ENCODE data around the gene PCA3.
A peak's percentile ranks its signal among the peaks of the same experiment; 100 is the strongest.
"Not testable (repeated sequence)": the region's sequence is repeated elsewhere in the genome, so short reads cannot be mapped to it uniquely, and the experiment has no call there.

Gene PCA3

GRCh38 chr9:76764138-76764537 lies at the start of gene PCA3:
TSS of gene PCA3 (plus strand) at chr9:76764438.
- no peak for DNase-seq

- DNase-seq = no peak
Measured at GRCh38 chr9:76716085-76716672, 48.1 kb upstream of the PCA3 start.

- DNase-seq = no peak
Measured at GRCh38 chr9:76717176-76717575, 47.1 kb upstream of the PCA3 start.

- no peak for DNase-seq
Measured at GRCh38 chr9:76717613-76718012, 46.6 kb upstream of the PCA3 start.

GRCh38 chr9:76718166-76718565 lies 46.1 kb upstream of the PCA3 start:
- DNase-seq = no peak

- no peak for DNase-seq
Measured at GRCh38 chr9:76720245-76720644, 44.0 kb upstream of the PCA3 start.

GRCh38 chr9:76725011-76725546 lies 39.2 kb upstream of the PCA3 start:
- DNase-seq = peak in 1 of 2 experiments; percentile 1

- DNase-seq = peak; percentile 1 to 47
Measured at GRCh38 chr9:76725885-76726284, 38.4 kb upstream of the PCA3 start.

GRCh38 chr9:76729116-76729515 lies 35.1 kb upstream of the PCA3 start:
- no peak for DNase-seq

GRCh38 chr9:76729980-76730737 lies 34.1 kb upstream of the PCA3 start:
- no peak for DNase-seq

- no peak for DNase-seq
Measured at GRCh38 chr9:76730801-76731200, 33.4 kb upstream of the PCA3 start.

- no peak for DNase-seq
Measured at GRCh38 chr9:76732341-76732958, 31.8 kb upstream of the PCA3 start.

GRCh38 chr9:76733096-76733495 lies 31.1 kb upstream of the PCA3 start:
- DNase-seq = no peak

GRCh38 chr9:76734716-76735115 lies 29.5 kb upstream of the PCA3 start:
- DNase-seq = no peak

GRCh38 chr9:76737154-76737902 lies 26.9 kb upstream of the PCA3 start:
- DNase-seq = no peak

- no peak for DNase-seq
Measured at GRCh38 chr9:76738402-76738801, 25.8 kb upstream of the PCA3 start.

GRCh38 chr9:76741524-76741923 lies 22.7 kb upstream of the PCA3 start:
- DNase-seq = no peak

- not testable (repeated sequence) for DNase-seq
Measured at GRCh38 chr9:76742890-76743289, 21.3 kb upstream of the PCA3 start.

GRCh38 chr9:76743931-76744330 lies 20.3 kb upstream of the PCA3 start:
- no peak for DNase-seq

- no peak for DNase-seq
Measured at GRCh38 chr9:76744336-76744735, 19.9 kb upstream of the PCA3 start.

- peak in 1 of 2 experiments; percentile 1 for DNase-seq
Measured at GRCh38 chr9:76751001-76751400, 13.2 kb upstream of the PCA3 start.

- peak in 1 of 2 experiments; percentile 19 for DNase-seq
Measured at GRCh38 chr9:76756268-76756640, 8.0 kb upstream of the PCA3 start.

Measured in NCI-H446 (cell line).